ENCODE data around the gene PSMD12. TPM values are rescaled to one million over a fixed set of nuclear protein-coding genes. Genes with fewer than 3 reads are reported as not detected.
"Not testable (repeated sequence)": the region's sequence is repeated elsewhere in the genome, so short reads cannot be mapped to it uniquely, and the experiment has no call there.

The PSMD12 gene
- total RNA-seq, 1 experiment from 2014 or later, result 93.1 TPM

DNA sequence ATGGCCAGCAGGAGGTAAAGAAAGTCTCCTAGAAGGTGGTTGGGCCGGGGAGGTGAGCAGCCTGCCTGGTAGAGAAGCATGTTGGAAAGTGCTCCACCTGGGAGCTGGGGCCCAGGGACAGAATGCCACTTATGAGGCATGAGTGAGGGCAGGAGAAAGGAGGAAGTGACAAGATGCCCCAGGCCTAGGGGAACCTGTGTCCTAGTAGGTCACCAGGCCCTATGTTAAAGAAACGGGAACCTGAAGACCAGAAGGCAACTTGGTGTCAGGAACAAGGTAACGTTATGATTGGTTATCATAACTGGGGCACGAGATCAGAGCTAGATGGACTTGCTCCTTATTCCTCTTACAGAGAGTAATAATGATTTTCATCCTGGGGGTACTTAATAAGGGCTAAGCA lies 45.0 kb upstream of the PSMD12 start:
- ChIA-PET POLR2A (no interaction called here), CTCF (interaction anchor here (0.8 kb wide), 2 partner anchors 64 to 1097 kb away, joined by 3 to 4 read pairs; no protein-coding TSS in a partner anchor)
- Mint-ChIP-seq H3K9me3 (ENCODE audit: unreplicated experiment) (no peaks in the 10 kb centered on the region), H3K36me3 (ENCODE audit: insufficient read depth, unreplicated experiment) (no peaks in the 10 kb centered on the region), H3K27me3 (ENCODE audit: insufficient read depth, unreplicated experiment) (no peaks in the 10 kb centered on the region), H3K4me3 (ENCODE audit: unreplicated experiment) (no peak overlapping the region), H3K4me1 (ENCODE audit: insufficient read depth, unreplicated experiment) (peaks cover 39% of the 10 kb centered on the region), H3K27ac (ENCODE audit: low read depth, unreplicated experiment) (peak overlapping the region; percentile 22)
- no peak for DNase-seq (ENCODE audit: unreplicated experiment)
- no TSS peak for BruUV-seq (replicated peaks)
- TF ChIP-seq, protein P1, sequence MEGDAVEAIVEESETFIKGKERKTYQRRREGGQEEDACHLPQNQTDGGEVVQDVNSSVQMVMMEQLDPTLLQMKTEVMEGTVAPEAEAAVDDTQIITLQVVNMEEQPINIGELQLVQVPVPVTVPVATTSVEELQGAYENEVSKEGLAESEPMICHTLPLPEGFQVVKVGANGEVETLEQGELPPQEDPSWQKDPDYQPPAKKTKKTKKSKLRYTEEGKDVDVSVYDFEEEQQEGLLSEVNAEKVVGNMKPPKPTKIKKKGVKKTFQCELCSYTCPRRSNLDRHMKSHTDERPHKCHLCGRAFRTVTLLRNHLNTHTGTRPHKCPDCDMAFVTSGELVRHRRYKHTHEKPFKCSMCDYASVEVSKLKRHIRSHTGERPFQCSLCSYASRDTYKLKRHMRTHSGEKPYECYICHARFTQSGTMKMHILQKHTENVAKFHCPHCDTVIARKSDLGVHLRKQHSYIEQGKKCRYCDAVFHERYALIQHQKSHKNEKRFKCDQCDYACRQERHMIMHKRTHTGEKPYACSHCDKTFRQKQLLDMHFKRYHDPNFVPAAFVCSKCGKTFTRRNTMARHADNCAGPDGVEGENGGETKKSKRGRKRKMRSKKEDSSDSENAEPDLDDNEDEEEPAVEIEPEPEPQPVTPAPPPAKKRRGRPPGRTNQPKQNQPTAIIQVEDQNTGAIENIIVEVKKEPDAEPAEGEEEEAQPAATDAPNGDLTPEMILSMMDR (IDR thresholded peaks at IDR 0.05; ENCODE audit: unreplicated experiment), result no peak
- intact Hi-C loops (cut with micrococcal nuclease), result no loop called here

DNA sequence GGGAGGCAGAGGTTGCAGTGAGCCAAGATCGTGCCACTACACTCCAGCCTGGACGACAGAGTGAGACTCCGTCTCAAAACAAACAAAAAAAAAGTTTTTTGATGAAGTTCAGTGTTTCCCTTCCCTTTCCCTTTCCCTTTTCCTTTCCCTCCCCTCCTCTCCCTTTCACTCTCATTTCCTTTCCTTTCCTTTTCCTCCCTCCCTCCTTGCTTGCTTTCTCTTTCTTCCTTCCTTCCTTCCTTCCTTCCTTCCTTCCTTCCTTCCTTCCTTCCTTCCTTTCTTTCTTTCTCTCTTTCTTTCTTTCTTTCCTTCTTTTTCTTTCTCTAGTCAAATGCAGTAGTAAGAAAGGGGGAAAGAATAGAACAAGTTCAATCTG lies 42.1 kb upstream of the PSMD12 start:
- H3K9me3 Mint-ChIP-seq (ENCODE audit: unreplicated experiment); H3K36me3 Mint-ChIP-seq (ENCODE audit: insufficient read depth, unreplicated experiment); H3K27ac Mint-ChIP-seq (ENCODE audit: low read depth, unreplicated experiment); H3K27me3 Mint-ChIP-seq (ENCODE audit: insufficient read depth, unreplicated experiment); H3K4me3 Mint-ChIP-seq (ENCODE audit: unreplicated experiment); intact Hi-C loops (cut with micrococcal nuclease); POLR2A ChIA-PET; DNase-seq (ENCODE audit: unreplicated experiment); BruUV-seq (replicated peaks): not testable (repeated sequence)
- CTCF ChIA-PET, result interaction anchor here (0.6 kb wide), 1 partner anchor 410 kb away, joined by 3 read pairs; no protein-coding TSS in a partner anchor
- H3K4me1 Mint-ChIP-seq (ENCODE audit: insufficient read depth, unreplicated experiment), result peaks cover 29% of the 10 kb centered on the region

DNA sequence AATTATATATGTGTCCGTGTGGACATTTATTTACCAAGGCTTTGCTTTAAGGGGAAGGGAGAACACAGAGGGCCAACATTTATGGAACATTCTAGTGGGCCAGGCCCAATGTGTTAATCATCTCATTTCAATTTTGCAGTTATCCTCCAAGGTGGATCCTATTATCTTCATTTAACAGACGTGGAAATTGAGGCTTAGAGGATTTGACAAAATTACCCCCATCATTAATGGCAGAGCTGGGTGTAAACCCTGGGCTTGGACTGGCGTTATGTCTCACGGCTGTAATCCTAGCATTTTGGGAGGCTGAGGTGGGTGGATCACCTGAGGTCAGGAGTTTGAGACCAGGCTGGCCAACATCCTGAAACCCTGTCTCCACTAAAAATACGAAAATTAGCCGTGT lies 37.1 kb upstream of the PSMD12 start:
- Mint-ChIP-seq H3K27me3 (ENCODE audit: insufficient read depth, unreplicated experiment) (no peaks in the 10 kb centered on the region), H3K36me3 (ENCODE audit: insufficient read depth, unreplicated experiment) (no peaks in the 10 kb centered on the region), H3K4me1 (ENCODE audit: insufficient read depth, unreplicated experiment) (peaks cover 2% of the 10 kb centered on the region), H3K4me3 (ENCODE audit: unreplicated experiment) (no peak overlapping the region), H3K27ac (ENCODE audit: low read depth, unreplicated experiment) (no peak overlapping the region), H3K9me3 (ENCODE audit: unreplicated experiment) (no peaks in the 10 kb centered on the region)
- POLR2A ChIA-PET, result interaction anchor here (0.6 kb wide), 2 partner anchors 168 to 421 kb away, joined by 3 to 4 read pairs; no protein-coding TSS in a partner anchor
- no peak for DNase-seq (ENCODE audit: unreplicated experiment)
- no TSS peak for BruUV-seq (replicated peaks)
- intact Hi-C loops (cut with micrococcal nuclease), result no loop called here
- CTCF ChIA-PET, result no interaction called here
- TF ChIP-seq, protein P1 (IDR thresholded peaks at IDR 0.05; ENCODE audit: unreplicated experiment), result no peak

DNA sequence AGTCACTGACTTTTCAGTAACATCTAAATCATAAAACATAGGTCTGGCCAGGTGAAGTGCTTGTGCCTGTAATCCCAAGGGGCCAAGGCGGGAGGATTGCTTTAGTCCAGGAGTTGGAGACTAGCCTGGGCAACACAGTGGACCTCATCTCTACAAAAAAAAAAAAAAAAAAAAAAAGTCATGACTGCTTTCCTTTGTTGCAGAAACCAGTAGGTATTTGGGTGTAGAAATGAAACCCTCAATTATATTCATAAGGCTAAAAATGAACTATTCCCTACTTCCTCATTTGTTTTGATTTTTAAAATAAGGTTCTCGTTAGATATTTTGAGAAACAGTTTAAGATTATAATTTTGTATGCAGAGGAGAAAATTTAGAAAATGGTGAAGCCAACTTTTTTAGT lies 36.7 kb upstream of the PSMD12 start:
- Mint-ChIP-seq H3K4me1 (ENCODE audit: insufficient read depth, unreplicated experiment) (no peaks in the 10 kb centered on the region), H3K4me3 (ENCODE audit: unreplicated experiment) (no peak overlapping the region), H3K36me3 (ENCODE audit: insufficient read depth, unreplicated experiment) (no peaks in the 10 kb centered on the region), H3K27me3 (ENCODE audit: insufficient read depth, unreplicated experiment) (no peaks in the 10 kb centered on the region), H3K9me3 (ENCODE audit: unreplicated experiment) (no peaks in the 10 kb centered on the region), H3K27ac (ENCODE audit: low read depth, unreplicated experiment) (no peak overlapping the region)
- ChIA-PET POLR2A (interaction anchor here (0.6 kb wide), 1 partner anchor 422 kb away, joined by 4 read pairs; no protein-coding TSS in a partner anchor), CTCF (interaction anchor here (0.9 kb wide), 1 partner anchor 25 kb away, joined by 3 read pairs; no protein-coding TSS in a partner anchor)
- no TSS peak for BruUV-seq (replicated peaks)
- DNase-seq (ENCODE audit: unreplicated experiment), result no peak
- TF ChIP-seq, protein P1 (IDR thresholded peaks at IDR 0.05; ENCODE audit: unreplicated experiment), result no peak
- intact Hi-C loops (cut with micrococcal nuclease), result no loop called here

All from MCF 10A (cell line).